Osteoblast (primary cell): ENCODE measurements around the gene GATA5. TPM values are rescaled to one million over a fixed set of nuclear protein-coding genes. Genes with fewer than 3 reads are reported as not detected.

Experiments used
- DNase-seq: peaks from one replicate; pipeline ENCODE4 v3.0.0; 2011; ENCODE audit warnings: low spot score, mixed read lengths; ENCODE audit not compliant: insufficient read length; ENCODE audit errors: missing footprints
- H2AFZ ChIP-seq: 2 replicates; pipeline ENCODE4 v1.6.0; 2011; ENCODE audit warnings: mild to moderate bottlenecking, low read length
- H3K27ac ChIP-seq: 2 replicates; pipeline ENCODE4 v1.5.1; 2011; ENCODE audit warnings: mild to moderate bottlenecking, low read depth, low read length, moderate library complexity
- H3K27me3 ChIP-seq: 2 replicates; pipeline ENCODE4 v1.6.0; 2012; ENCODE audit warnings: mild to moderate bottlenecking, control low read depth, inconsistent platforms, low read length, moderate library complexity; ENCODE audit not compliant: insufficient read depth
- H3K36me3 ChIP-seq: 2 replicates; pipeline ENCODE4 v1.5.1; 2011; ENCODE audit warnings: mild to moderate bottlenecking, low read length, control low read depth, moderate library complexity; ENCODE audit not compliant: insufficient read depth
- H3K4me1 ChIP-seq: 2 replicates; pipeline ENCODE4 v1.5.1; 2011; ENCODE audit warnings: mild to moderate bottlenecking, low read length, control low read depth, moderate library complexity; ENCODE audit not compliant: insufficient read depth
- H3K4me2 ChIP-seq: 2 replicates; pipeline ENCODE4 v1.6.0; 2011; ENCODE audit warnings: mild to moderate bottlenecking, low read length; ENCODE audit not compliant: insufficient read depth
- H3K4me3 ChIP-seq: fragments of 200-600 bp; sonication (generic); 3 replicates; pipeline ENCODE4 v1.5.1; 2012; ENCODE audit warnings: mild to moderate bottlenecking, low read length, inconsistent platforms; ENCODE audit not compliant: insufficient read depth
- H3K79me2 ChIP-seq: 2 replicates; pipeline ENCODE4 v1.6.0; 2012; ENCODE audit warnings: mild to moderate bottlenecking, low read length, control low read depth, inconsistent platforms; ENCODE audit not compliant: insufficient read depth
- H3K9me3 ChIP-seq: 2 replicates; pipeline ENCODE4 v1.5.1; 2011; ENCODE audit warnings: low read depth, low read length, control low read depth
- H4K20me1 ChIP-seq: 2 replicates; pipeline ENCODE4 v1.6.0; 2012; ENCODE audit warnings: mild to moderate bottlenecking, low read length, control low read depth; ENCODE audit not compliant: insufficient read depth
- total RNA-seq: library from RNA; depleted of rRNA; stranded (reverse); fragments of >200 nt; gene quantifications from 2 replicates; pipeline ENCODE4 v1.2.3, GENCODE V29; 2012
- TF ChIP-seq, protein P1 (sequence below): IDR thresholded peaks from 2 replicates; pipeline ENCODE4 v1.5.1; 2011; ENCODE audit warnings: mild to moderate bottlenecking, low read depth, low read length, moderate library complexity; ENCODE audit errors: extremely low read depth

GATA5 gene
- total RNA-seq, 1 donor, result not detected

GRCh38 chr20:62470001-62470400 lies 5.8 kb downstream of the GATA5 start:
- no peak overlapping the region for H2AFZ ChIP-seq
- DNase-seq, result peak; percentile 81
- H3K27me3 ChIP-seq, result peaks cover 37% of the 10 kb centered on the region
- no peaks in the 10 kb centered on the region for H3K79me2 ChIP-seq
- H3K4me2 ChIP-seq, result no peak overlapping the region
- H3K9me3 ChIP-seq, result no peaks in the 10 kb centered on the region
- H3K36me3 ChIP-seq, result no peaks in the 10 kb centered on the region
- H4K20me1 ChIP-seq, result no peaks in the 10 kb centered on the region
- no peak overlapping the region for H3K27ac ChIP-seq
- TF ChIP-seq, protein P1, sequence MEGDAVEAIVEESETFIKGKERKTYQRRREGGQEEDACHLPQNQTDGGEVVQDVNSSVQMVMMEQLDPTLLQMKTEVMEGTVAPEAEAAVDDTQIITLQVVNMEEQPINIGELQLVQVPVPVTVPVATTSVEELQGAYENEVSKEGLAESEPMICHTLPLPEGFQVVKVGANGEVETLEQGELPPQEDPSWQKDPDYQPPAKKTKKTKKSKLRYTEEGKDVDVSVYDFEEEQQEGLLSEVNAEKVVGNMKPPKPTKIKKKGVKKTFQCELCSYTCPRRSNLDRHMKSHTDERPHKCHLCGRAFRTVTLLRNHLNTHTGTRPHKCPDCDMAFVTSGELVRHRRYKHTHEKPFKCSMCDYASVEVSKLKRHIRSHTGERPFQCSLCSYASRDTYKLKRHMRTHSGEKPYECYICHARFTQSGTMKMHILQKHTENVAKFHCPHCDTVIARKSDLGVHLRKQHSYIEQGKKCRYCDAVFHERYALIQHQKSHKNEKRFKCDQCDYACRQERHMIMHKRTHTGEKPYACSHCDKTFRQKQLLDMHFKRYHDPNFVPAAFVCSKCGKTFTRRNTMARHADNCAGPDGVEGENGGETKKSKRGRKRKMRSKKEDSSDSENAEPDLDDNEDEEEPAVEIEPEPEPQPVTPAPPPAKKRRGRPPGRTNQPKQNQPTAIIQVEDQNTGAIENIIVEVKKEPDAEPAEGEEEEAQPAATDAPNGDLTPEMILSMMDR, result no peak
- H3K4me3 ChIP-seq, result no peak overlapping the region
- H3K4me1 ChIP-seq, result no peaks in the 10 kb centered on the region

- Histone ChIP-seq H3K27ac (no peak overlapping the region), H3K4me1 (no peaks in the 10 kb centered on the region), H3K4me3 (no peak overlapping the region), H3K27me3 (peaks cover 30% of the 10 kb centered on the region), H2AFZ (no peak overlapping the region), H3K9me3 (no peaks in the 10 kb centered on the region), H4K20me1 (no peaks in the 10 kb centered on the region), H3K36me3 (no peaks in the 10 kb centered on the region), H3K79me2 (no peaks in the 10 kb centered on the region), H3K4me2 (no peak overlapping the region)
- no peak for DNase-seq
- TF ChIP-seq, protein P1, result no peak
These were observed 6.4 kb downstream of the GATA5 start for GRCh38 chr20:62469352-62469751.

GRCh38 chr20:62466806-62467537 lies 8.8 kb downstream of the GATA5 start:
- H3K27ac ChIP-seq, result no peak overlapping the region
- no peak overlapping the region for H2AFZ ChIP-seq
- no peak overlapping the region for H3K4me3 ChIP-seq
- no peaks in the 10 kb centered on the region for H4K20me1 ChIP-seq
- no peaks in the 10 kb centered on the region for H3K4me1 ChIP-seq
- TF ChIP-seq, protein P1, result no peak
- no peaks in the 10 kb centered on the region for H3K79me2 ChIP-seq
- DNase-seq, result no peak
- no peaks in the 10 kb centered on the region for H3K36me3 ChIP-seq
- no peaks in the 10 kb centered on the region for H3K9me3 ChIP-seq
- H3K4me2 ChIP-seq, result no peak overlapping the region
- peaks cover 16% of the 10 kb centered on the region for H3K27me3 ChIP-seq

DNA sequence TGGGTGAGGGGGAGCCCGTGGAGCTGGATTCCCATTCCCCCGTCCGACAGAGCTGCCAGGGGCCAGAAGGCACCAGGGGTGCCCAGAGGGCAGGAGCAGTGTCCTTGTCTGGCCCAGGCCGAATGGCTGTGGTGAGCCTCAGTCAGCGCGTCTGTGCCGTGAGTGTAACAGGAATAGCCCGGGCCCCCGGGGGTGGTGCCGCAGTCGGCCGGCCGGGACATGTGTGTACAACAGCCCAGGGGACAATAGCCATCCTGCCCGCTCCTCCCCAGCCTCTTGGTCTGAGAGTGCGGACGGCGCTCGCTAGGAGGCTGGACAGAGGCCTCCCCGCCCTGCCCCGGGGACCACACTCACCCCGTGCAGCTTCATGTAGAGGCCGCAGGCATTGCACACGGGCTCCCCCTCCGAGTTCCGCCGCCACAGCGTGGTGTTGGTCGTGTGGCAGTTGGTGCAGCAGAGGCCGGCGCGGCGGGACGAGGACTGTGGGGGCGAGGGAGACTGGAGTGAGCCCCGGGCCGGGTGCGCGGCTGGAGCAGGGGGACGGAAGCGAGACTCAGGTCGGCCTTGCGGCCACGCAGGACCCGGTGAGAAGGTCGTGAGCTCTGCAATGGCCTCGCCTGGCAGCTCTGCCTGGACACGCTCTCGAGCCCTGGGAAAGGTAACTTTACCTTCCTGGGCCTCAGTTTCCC lies 9.6 kb downstream of the GATA5 start:
- Histone ChIP-seq H3K27me3 (peaks cover 16% of the 10 kb centered on the region), H2AFZ (no peak overlapping the region), H3K27ac (no peak overlapping the region), H3K36me3 (no peaks in the 10 kb centered on the region), H3K79me2 (no peaks in the 10 kb centered on the region), H3K4me2 (no peak overlapping the region), H3K4me3 (no peak overlapping the region), H4K20me1 (no peaks in the 10 kb centered on the region), H3K9me3 (no peaks in the 10 kb centered on the region), H3K4me1 (no peaks in the 10 kb centered on the region)
- TF ChIP-seq, protein P1, result no peak
- DNase-seq, result no peak
